ENCODE results near the gene GORASP2.
A peak's percentile ranks its signal among the peaks of the same experiment; 100 is the strongest.

The GORASP2 gene

GRCh38 chr2:170968205-170969003 is 39.4 kb downstream of the GORASP2 start:
- no peak for DNase-seq

GRCh38 chr2:170969030-170969429 is 40.0 kb downstream of the GORASP2 start:
- no peak for DNase-seq

- no peak for DNase-seq
These were observed 40.9 kb downstream of the GORASP2 start for GRCh38 chr2:170969872-170970496.

- DNase-seq = no peak
These were observed 42.0 kb downstream of the GORASP2 start for GRCh38 chr2:170971071-170971470.

- DNase-seq = no peak
These were observed 43.5 kb downstream of the GORASP2 start for GRCh38 chr2:170972296-170973224.

GRCh38 chr2:170973225-170973491 is 44.1 kb downstream of the GORASP2 start:
- no peak for DNase-seq

- peak; percentile 86 for DNase-seq
These were observed 44.6 kb downstream of the GORASP2 start for GRCh38 chr2:170973492-170974303.

- no peak for DNase-seq
These were observed 45.4 kb downstream of the GORASP2 start for GRCh38 chr2:170974304-170974993.

GRCh38 chr2:170975127-170975942 is 46.3 kb downstream of the GORASP2 start:
- DNase-seq = no peak

- DNase-seq = no peak
These were observed 46.9 kb downstream of the GORASP2 start for GRCh38 chr2:170975943-170976270.

GRCh38 chr2:170984079-170984478 is 55.0 kb downstream of the GORASP2 start:
- DNase-seq = no peak

GRCh38 chr2:170985407-170985806 is 56.4 kb downstream of the GORASP2 start:
- DNase-seq = no peak

GRCh38 chr2:170986566-170987258 is 57.7 kb downstream of the GORASP2 start:
- no peak for DNase-seq

GRCh38 chr2:170991398-170992182 is 62.5 kb downstream of the GORASP2 start:
- no peak for DNase-seq

- no peak for DNase-seq
These were observed 67.3 kb downstream of the GORASP2 start for GRCh38 chr2:170996316-170996715.

- peak; percentile 15 for DNase-seq
These were observed 69.0 kb downstream of the GORASP2 start for GRCh38 chr2:170997893-170998597.

- no peak for DNase-seq
These were observed 70.6 kb downstream of the GORASP2 start for GRCh38 chr2:170999654-171000053.

GRCh38 chr2:171004363-171004762 is 75.3 kb downstream of the GORASP2 start:
- no peak for DNase-seq

- DNase-seq = no peak
These were observed 75.8 kb downstream of the GORASP2 start for GRCh38 chr2:171004833-171005232.
